Thoracic aorta (tissue), 2 donors: ENCODE measurements around the gene PSTK. TPM values are rescaled to one million over a fixed set of nuclear protein-coding genes. Genes with fewer than 3 reads are reported as not detected.

Experiments
- ATAC-seq: fragments of 150-250 bp; one replicate; pipeline ENCODE4 v1.8.0; 2017; ENCODE audit warnings: low read depth; ENCODE audit not compliant: insufficient number of reproducible peaks, low FRiP score
- DNase-seq: peaks from one replicate; pipeline ENCODE4 v3.0.0-alpha.2; 2020; ENCODE audit warnings: low spot score
- H3K27ac ChIP-seq, 2 donors: fragments of 200-600 bp; sonication (generic); 1 replicate in 1 of 2; 2 replicates in 1 of 2; pipeline ENCODE4 v1.5.1; 2016; ENCODE audit warnings: mild to moderate bottlenecking in 2 of 2, moderate library complexity in 2 of 2
- H3K27me3 ChIP-seq: fragments of 200-600 bp; sonication (generic); replicated peaks from 2 replicates; pipeline ENCODE4 v1.6.0; 2016; ENCODE audit warnings: mild to moderate bottlenecking; ENCODE audit not compliant: insufficient read depth
- H3K36me3 ChIP-seq: fragments of 200-600 bp; sonication (generic); one replicate; pipeline ENCODE4 v1.5.1; 2016
- H3K4me1 ChIP-seq, 2 donors: fragments of 200-600 bp; sonication (generic); 1 replicate in 1 of 2; 2 replicates in 1 of 2; pipeline versions ENCODE4 v1.5.1 to v1.6.0; 2016; ENCODE audit warnings: low read depth in 2 of 2, mild to moderate bottlenecking in 1 of 2; ENCODE audit not compliant: control insufficient read depth in 1 of 2
- H3K4me3 ChIP-seq: fragments of 200-600 bp; sonication (generic); 2 replicates; pipeline ENCODE4 v1.5.1; 2016; ENCODE audit warnings: mild to moderate bottlenecking
- H3K9me3 ChIP-seq: fragments of 200-600 bp; sonication (generic); 2 replicates; pipeline ENCODE4 v1.5.1; 2016
- CTCF ChIP-seq: fragments of 200-600 bp; sonication (generic); IDR thresholded peaks from one replicate; pipeline ENCODE4 v1.5.1; 2019; ENCODE audit warnings: antibody characterized with exemption
- total RNA-seq, 2 donors: library from RNA; depleted of rRNA; stranded (reverse); fragments of >200 nt; gene quantifications; one replicate each; pipeline versions ENCODE4 v1.1.0 to v1.2.3, GENCODE V29; 2016

The PSTK gene
- total RNA-seq, 2 donors from 2014 or later, result 0.95 to 1.1 TPM

- H3K9me3 ChIP-seq, result no peaks in the 10 kb centered on the region
- no peaks in the 10 kb centered on the region for H3K4me1 ChIP-seq
- DNase-seq (no peak), ATAC-seq (no peak)
- no peaks in the 10 kb centered on the region for H3K36me3 ChIP-seq
- H3K27me3 ChIP-seq, result no peaks in the 10 kb centered on the region
- no peak overlapping the region for H3K4me3 ChIP-seq
- no peak for TF ChIP-seq CTCF
- no peak overlapping the region for H3K27ac ChIP-seq
These were observed 38.3 kb downstream of the PSTK start for GRCh38 chr10:123018531-123018930.

GRCh38 chr10:123019264-123019663 is 39.1 kb downstream of the PSTK start:
- no peaks in the 10 kb centered on the region for H3K4me1 ChIP-seq
- no peaks in the 10 kb centered on the region for H3K36me3 ChIP-seq
- H3K27me3 ChIP-seq, result no peaks in the 10 kb centered on the region
- DNase-seq, result no peak
- no peak overlapping the region for H3K27ac ChIP-seq
- TF ChIP-seq CTCF, result no peak
- ATAC-seq, result no peak
- no peaks in the 10 kb centered on the region for H3K9me3 ChIP-seq
- H3K4me3 ChIP-seq, result no peak overlapping the region

GRCh38 chr10:123019941-123020703 is 39.9 kb downstream of the PSTK start:
- H3K27me3 ChIP-seq, result no peaks in the 10 kb centered on the region
- no peak overlapping the region for H3K27ac ChIP-seq
- no peak for TF ChIP-seq CTCF
- DNase-seq (no peak), ATAC-seq (no peak)
- H3K4me1 ChIP-seq, result no peaks in the 10 kb centered on the region
- no peaks in the 10 kb centered on the region for H3K36me3 ChIP-seq
- no peak overlapping the region for H3K4me3 ChIP-seq
- no peaks in the 10 kb centered on the region for H3K9me3 ChIP-seq

- DNase-seq (no peak), ATAC-seq (no peak)
- Histone ChIP-seq H3K36me3 (no peaks in the 10 kb centered on the region), H3K4me3 (no peak overlapping the region), H3K4me1 (no peaks in the 10 kb centered on the region), H3K9me3 (no peaks in the 10 kb centered on the region), H3K27ac (no peak overlapping the region), H3K27me3 (no peaks in the 10 kb centered on the region)
- no peak for TF ChIP-seq CTCF
These were observed 41.3 kb downstream of the PSTK start for GRCh38 chr10:123021517-123021916.

- TF ChIP-seq CTCF, result no peak
- H3K9me3 ChIP-seq, result no peaks in the 10 kb centered on the region
- ATAC-seq (no peak), DNase-seq (no peak)
- no peaks in the 10 kb centered on the region for H3K27me3 ChIP-seq
- H3K4me3 ChIP-seq, result no peak overlapping the region
- no peaks in the 10 kb centered on the region for H3K4me1 ChIP-seq
- H3K36me3 ChIP-seq, result no peaks in the 10 kb centered on the region
- H3K27ac ChIP-seq, result no peak overlapping the region
These were observed 44.3 kb downstream of the PSTK start for GRCh38 chr10:123024540-123024939.
